Measurements from ENCODE around the gene SEMA4B. TPM values are rescaled to one million over a fixed set of nuclear protein-coding genes. Genes with fewer than 3 reads are reported as not detected.

Gene SEMA4B
- total and polyA plus RNA-seq, 9 of the 15 experiments (the other 6 are each of a cell fraction or from before 2014, with no cell fraction given): 1.3 to 33.6 (median 11.0) TPM

DNA sequence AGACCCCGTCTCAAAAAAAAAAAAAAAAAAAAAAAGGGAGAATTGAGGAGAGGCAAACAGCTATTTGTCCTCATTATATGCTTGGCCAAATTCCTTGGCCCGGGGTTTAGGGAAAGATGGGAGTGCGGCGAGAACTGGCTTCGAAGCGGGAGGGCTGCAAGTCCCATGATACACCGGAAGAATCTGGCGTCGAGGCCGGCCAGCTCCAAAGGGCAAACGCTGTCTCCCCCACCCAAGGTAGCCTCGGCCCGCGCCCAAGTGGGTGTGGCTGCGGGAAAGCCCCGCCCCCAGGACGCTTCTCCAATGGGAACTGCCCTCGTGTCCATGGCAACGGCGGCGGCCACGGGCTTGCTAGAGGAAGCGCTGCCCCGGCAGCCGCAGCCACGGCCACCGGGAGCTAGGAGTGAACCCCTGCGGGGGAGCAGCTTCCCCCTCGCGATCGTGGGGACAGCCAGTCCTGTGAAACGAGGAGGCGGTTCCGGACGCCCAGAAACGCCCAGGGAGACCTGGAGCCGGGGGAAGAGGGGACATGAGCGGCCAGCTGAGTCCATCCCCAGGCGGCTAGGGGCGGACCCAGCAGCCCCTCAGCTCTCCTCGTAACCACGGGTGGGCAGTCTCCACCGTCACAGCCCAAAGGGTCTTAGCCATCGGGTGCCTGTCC lies 48.2 kb downstream of the SEMA4B start, which contains the start of gene TTLL13 (continued):
- TF ChIP-seq BHLHE40 (IDR thresholded peaks at IDR 0.05; ENCODE audit: low read length): 0 out of 2 replicates have a peak, but pooled peaks have one; percentile 5
- no peak for TF ChIP-seq THRA (IDR thresholded peaks at IDR 0.05)
- 0 out of 2 replicates have a peak, but pooled peaks have one; percentile 32 for TF ChIP-seq ZNF644 (tag; IDR thresholded peaks at IDR 0.05; ENCODE audit: low read depth)
- TF ChIP-seq L3MBTL2 (IDR thresholded peaks at IDR 0.05): peak; percentile 94
- no peak for TF ChIP-seq ZFP36 (IDR thresholded peaks at IDR 0.05; ENCODE audit: low read depth, low read length, partially characterized antibody)
- no peak for TF ChIP-seq TBP (optimal IDR thresholded peaks at IDR 0.05; ENCODE audit: low read depth, low read length)
- peak; percentile 64; the same call in 1 of the 2 replicates for TF ChIP-seq TFAP4 (CRISPR knock-in tag; IDR thresholded peaks at IDR 0.05; ENCODE audit: borderline replicate concordance)
- TF ChIP-seq BCL6 (CRISPR knock-in tag; IDR thresholded peaks at IDR 0.05): no peak
- TF ChIP-seq RBFOX2 (IDR thresholded peaks at IDR 0.05; ENCODE audit: low read depth, low read length): peak; percentile 82
- no peak for TF ChIP-seq TRIM25 (IDR thresholded peaks at IDR 0.05; ENCODE audit: borderline replicate concordance)
- no peak for TF ChIP-seq RREB1 (CRISPR knock-in tag; IDR thresholded peaks at IDR 0.05)
- TF ChIP-seq JUND (IDR thresholded peaks at IDR 0.05; ENCODE audit: borderline replicate concordance, low read depth, low read length): peak; percentile 21; the same call in 1 of the 2 replicates
- TF ChIP-seq JUND (tag; IDR thresholded peaks at IDR 0.05; ENCODE audit: borderline replicate concordance, low read depth, low read length): no peak; the same call in 2 of the 3 replicates
- TF ChIP-seq JUNB (CRISPR knock-in tag; conservative IDR thresholded peaks at IDR 0.05): no peak
- TF ChIP-seq TCF3 (CRISPR knock-in tag; IDR thresholded peaks at IDR 0.05): no peak
- no peak for TF ChIP-seq CGGBP1 (CRISPR knock-in tag; IDR thresholded peaks at IDR 0.05)
- TF ChIP-seq NRF1 (conservative IDR thresholded peaks at IDR 0.05 in 1 of 2, IDR thresholded peaks at IDR 0.05 in 1 of 2): peak; percentile 31 to 61; a peak in 3 of 4 replicates
